Measurements from ENCODE around the gene TMEM80. TPM values are rescaled to one million over a fixed set of nuclear protein-coding genes. Genes with fewer than 3 reads are reported as not detected.

The TMEM80 gene
- polyA plus RNA-seq, 1 experiment: 18.7 TPM

DNA sequence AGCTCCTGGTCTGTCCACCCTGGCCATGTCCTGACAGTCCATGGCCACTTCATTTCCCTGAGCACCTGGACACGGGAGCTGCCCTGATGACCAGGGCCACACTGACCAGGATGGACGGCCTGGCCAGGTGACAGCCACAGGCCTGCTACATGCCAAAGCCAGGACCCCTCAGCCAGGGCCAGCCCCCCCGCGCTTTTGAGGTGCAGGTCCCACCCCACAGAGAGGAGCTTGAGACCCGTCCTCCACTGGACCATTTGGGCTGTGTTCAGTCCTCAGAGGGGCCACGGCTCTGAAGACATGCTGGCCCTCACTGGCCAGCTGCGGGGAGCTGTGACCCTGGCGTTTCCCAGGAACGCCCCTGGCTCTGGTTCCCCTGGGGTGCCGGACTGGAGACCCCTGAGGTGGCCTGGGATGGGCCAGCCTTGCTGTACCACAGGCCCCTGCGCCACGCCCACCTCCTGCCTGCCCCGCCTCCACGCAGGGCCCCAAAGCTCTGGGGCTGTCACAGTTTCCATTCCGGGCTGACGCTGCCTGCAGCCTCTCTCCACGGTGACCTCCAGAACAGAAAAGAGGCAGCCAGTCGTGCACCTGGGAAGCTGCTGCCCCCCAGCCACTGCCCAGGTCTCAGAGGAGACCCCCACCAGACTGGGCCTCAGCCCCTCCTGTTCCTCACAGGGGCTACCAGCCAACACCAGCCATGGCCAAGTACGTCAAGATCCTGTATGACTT lies 28.6 kb downstream of the TMEM80 start:
- H3K27me3 ChIP-seq (ENCODE audit: control insufficient read depth, insufficient read depth, low read length): peaks cover 30% of the 10 kb centered on the region
- DNase-seq (ENCODE audit: low read depth, low spot score): no peak
- POLR2A ChIA-PET: interaction anchor here (0.6 to 0.8 kb wide), 3 partner anchors 18 to 62 kb away, joined by 3 to 4 read pairs (median 4); no protein-coding TSS in a partner anchor
- CTCF ChIA-PET: interaction anchor here (0.5 to 2.1 kb wide), 5 partner anchors 26 to 169 kb away, joined by 4 to 23 read pairs (median 7); partner anchors contain the start of gene TMEM80
- no peak for TF ChIP-seq CTCF (IDR thresholded peaks at IDR 0.05; ENCODE audit: low read depth, low read length)
- H3K4me3 ChIP-seq (ENCODE audit: low read depth, low read length): no peak overlapping the region
- H3K27ac ChIP-seq (ENCODE audit: low read depth, low read length): no peak overlapping the region
- no peaks in the 10 kb centered on the region; the same call in 1 of the 2 replicates for H3K9me3 ChIP-seq (ENCODE audit: control insufficient read depth, insufficient read depth, low read length)

GRCh38 chr11:724778-725386 lies 29.3 kb downstream of the TMEM80 start:
- H3K27me3 ChIP-seq (ENCODE audit: control insufficient read depth, insufficient read depth, low read length): peaks cover 30% of the 10 kb centered on the region
- no peak for TF ChIP-seq CTCF (IDR thresholded peaks at IDR 0.05; ENCODE audit: low read depth, low read length)
- DNase-seq (ENCODE audit: low read depth, low spot score): no peak
- ChIA-PET POLR2A (interaction anchor here (0.6 to 0.8 kb wide), 3 partner anchors 19 to 63 kb away, joined by 3 to 4 read pairs (median 3); no protein-coding TSS in a partner anchor), CTCF (interaction anchor here (1.4 kb wide), 1 partner anchor 170 kb away, joined by 7 read pairs; no protein-coding TSS in a partner anchor)
- H3K9me3 ChIP-seq (ENCODE audit: control insufficient read depth, insufficient read depth, low read length): no peaks in the 10 kb centered on the region; the same call in 1 of the 2 replicates
- H3K4me3 ChIP-seq (ENCODE audit: low read depth, low read length): no peak overlapping the region
- H3K27ac ChIP-seq (ENCODE audit: low read depth, low read length): no peak overlapping the region

- H3K4me3 ChIP-seq (ENCODE audit: low read depth, low read length): no peak overlapping the region
- TF ChIP-seq CTCF (IDR thresholded peaks at IDR 0.05; ENCODE audit: low read depth, low read length): no peak
- POLR2A ChIA-PET: interaction anchor here (0.5 to 1.6 kb wide), 3 partner anchors 20 to 58 kb away, joined by 3 to 7 read pairs (median 4); partner anchors contain the start of gene TMEM80
Measured at GRCh38 chr11:725624-726202, 30.1 kb downstream of the TMEM80 start.

DNA sequence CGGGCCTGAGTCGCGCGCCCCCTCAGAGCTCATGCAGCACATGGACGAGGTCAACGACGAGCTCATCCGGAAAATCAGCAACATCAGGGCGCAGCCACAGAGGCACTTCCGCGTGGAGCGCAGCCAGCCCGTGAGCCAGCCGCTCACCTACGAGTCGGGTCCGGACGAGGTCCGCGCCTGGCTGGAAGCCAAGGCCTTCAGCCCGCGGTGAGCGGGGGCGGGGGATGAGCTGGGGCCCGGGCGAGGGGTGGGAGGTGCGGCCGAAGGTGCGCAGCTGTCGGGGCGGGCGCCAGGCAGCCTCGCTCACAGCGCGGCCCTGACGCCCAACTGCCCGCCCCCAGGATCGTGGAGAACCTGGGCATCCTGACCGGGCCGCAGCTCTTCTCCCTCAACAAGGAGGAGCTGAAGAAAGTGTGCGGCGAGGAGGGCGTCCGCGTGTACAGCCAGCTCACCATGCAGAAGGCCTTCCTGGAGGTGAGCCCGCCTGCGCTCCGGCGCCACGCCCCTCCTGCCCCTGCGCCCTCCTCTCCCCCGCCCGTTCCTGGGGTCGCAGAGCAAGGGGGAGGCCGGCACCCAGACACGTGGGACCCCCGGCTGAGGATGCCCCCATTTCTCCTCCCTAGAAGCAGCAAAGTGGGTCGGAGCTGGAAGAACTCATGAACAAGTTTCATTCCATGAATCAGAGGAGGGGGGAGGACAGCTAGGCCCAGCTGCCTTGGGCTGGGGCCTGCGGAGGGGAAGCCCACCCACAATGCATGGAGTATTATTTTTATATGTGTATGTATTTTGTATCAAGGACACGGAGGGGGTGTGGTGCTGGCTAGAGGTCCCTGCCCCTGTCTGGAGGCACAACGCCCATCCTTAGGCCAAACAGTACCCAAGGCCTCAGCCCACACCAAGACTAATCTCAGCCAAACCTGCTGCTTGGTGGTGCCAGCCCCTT lies 30.9 kb downstream of the TMEM80 start:
- H3K4me3 ChIP-seq (ENCODE audit: low read depth, low read length): no peak overlapping the region
- POLR2A ChIA-PET: interaction anchor here (0.5 to 1.6 kb wide), 2 partner anchors 31 to 57 kb away, joined by 4 to 7 read pairs; partner anchors contain the start of gene TMEM80
- no peak overlapping the region for H3K27ac ChIP-seq (ENCODE audit: low read depth, low read length)

More at GRCh38 chr11:725624-726202, 30.1 kb downstream of the TMEM80 start:
- CTCF ChIA-PET: interaction anchor here (0.6 to 1.4 kb wide), 4 partner anchors 30 to 207 kb away, joined by 3 to 7 read pairs (median 4); partner anchors contain the start of gene TMEM80
- no peak for DNase-seq (ENCODE audit: low read depth, low spot score)
- H3K9me3 ChIP-seq (ENCODE audit: control insufficient read depth, insufficient read depth, low read length): no peaks in the 10 kb centered on the region; the same call in 1 of the 2 replicates
- H3K27me3 ChIP-seq (ENCODE audit: control insufficient read depth, insufficient read depth, low read length): peaks cover 30% of the 10 kb centered on the region
- H3K27ac ChIP-seq (ENCODE audit: low read depth, low read length): no peak overlapping the region

More for the DNA sequence above, 30.9 kb downstream of the TMEM80 start:
- no peaks in the 10 kb centered on the region; the same call in 1 of the 2 replicates for H3K9me3 ChIP-seq (ENCODE audit: control insufficient read depth, insufficient read depth, low read length)
- no peak for DNase-seq (ENCODE audit: low read depth, low spot score)
- peaks cover 24% of the 10 kb centered on the region for H3K27me3 ChIP-seq (ENCODE audit: control insufficient read depth, insufficient read depth, low read length)
- TF ChIP-seq CTCF (IDR thresholded peaks at IDR 0.05; ENCODE audit: low read depth, low read length): no peak
- CTCF ChIA-PET: interaction anchor here (0.6 to 1.9 kb wide), 8 partner anchors 10 to 208 kb away, joined by 3 to 7 read pairs (median 4); partner anchors contain the start of gene TMEM80

Data from AG04450 (cell line).